Activated naive CD4-positive, alpha-beta T cell treated with Interleukin-2 at 50 U/mL for 16 hours (primary cell): ENCODE results near the gene MPPED1.

Experiments
- DNase-seq: peaks from one replicate; pipeline ENCODE4 v3.0.0-alpha.2; 2020

MPPED1 gene

DNA sequence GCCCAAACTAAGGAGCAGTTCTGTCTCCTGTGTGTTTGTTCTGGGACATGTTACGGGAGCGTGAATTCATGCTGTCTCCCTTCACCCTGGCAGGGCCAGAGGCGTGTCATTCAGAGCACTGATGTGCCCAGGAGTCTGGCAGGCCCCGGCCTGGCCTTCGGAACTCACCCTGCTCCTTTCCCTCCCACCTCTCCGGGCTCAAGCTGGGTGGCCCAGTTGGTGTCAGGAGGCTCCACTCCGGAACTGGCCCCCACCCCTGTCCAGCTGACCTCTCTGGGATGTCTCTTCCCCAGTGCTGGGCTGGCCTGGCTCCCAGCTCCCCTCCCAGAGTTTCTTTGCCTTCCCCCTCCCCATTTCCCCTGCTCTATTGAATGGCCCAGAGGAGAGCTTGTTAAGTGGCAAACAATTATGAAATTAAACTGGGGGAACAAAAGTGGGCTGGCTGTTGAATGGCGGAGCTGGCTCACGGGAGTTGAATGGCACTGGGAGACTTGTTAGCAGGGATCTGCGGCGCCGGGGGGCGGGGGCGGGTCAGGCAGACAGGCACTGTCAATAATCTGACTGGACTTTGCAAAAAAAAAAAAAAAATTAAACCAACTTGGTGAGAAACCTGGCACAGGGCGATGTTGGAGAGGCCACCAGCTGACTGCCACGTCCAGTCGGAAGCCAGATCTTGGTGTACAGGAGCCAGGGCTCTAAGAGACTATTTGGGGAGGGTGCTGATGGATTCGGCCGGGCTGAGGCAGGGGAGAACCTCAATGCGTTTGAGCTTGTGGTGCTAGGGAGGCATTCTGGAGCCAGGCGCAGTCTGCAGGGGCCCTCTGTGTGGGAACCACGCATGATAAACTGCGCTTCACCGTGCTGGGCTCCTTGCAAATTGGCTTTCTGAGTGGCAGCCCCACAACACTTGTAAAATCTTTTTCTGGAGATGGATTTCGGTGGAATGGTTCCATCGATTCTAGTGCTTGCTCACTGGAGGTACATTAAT is 1.3 kb downstream of the MPPED1 start:
- no peak for DNase-seq

GRCh38 chr22:43413826-43414225 is 2.0 kb downstream of the MPPED1 start:
- DNase-seq: no peak

GRCh38 chr22:43415681-43416080 is 3.9 kb downstream of the MPPED1 start:
- DNase-seq: no peak

DNA sequence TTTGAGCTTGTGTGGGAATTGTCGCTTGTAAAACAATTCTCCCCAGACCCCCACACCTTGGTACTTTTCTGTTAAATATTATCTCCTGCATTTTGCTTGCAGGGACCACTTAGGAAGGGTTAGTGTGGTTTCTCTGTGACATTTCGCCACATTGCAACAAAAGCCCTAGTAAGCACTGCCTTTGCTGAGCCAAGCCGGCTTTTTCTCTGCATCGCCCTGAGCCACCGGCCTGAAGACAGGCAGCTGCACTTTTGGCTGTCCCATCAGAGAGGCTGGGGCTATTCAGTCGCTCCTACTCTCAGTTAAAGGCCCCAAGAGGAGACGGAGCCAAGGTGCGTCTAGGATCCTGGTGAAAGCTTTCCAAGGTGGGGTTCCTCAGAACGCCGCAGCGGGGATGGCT is 5.7 kb downstream of the MPPED1 start:
- DNase-seq: no peak

GRCh38 chr22:43418079-43418825 is 6.4 kb downstream of the MPPED1 start:
- DNase-seq: no peak

GRCh38 chr22:43419371-43420080 is 7.7 kb downstream of the MPPED1 start:
- DNase-seq: no peak

DNA sequence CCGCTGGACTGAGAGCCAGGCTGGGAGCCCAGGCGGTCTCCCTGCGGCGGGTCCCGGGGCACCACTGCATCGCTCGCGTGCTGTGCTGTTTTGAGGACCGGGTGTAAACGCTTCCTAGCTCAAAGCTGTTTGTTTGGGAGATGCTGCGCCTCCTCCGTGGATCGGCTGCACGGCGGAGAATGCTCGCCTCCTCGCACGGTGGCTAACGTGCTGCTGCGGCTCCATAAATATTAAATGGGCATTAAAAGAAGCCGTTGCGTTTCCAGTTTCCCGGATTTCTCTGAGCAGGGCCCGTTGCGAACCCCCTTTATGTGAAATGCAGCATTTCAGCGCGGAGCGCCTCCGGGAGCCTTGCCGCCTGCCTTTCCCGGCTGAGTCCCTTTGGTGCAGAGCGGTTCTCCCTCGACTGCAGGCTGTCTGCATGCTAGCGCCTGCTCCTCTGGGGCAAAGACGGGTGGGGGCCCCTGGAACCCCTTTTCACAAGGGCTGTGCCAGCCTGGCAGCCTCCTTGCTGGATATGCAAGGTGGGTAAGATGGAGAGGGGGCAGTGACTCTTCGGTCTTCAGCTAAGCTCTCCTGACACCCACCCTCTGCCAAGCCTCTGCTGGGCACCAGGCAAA is 9.3 kb downstream of the MPPED1 start:
- no peak for DNase-seq

- DNase-seq: no peak
Measured at GRCh38 chr22:43421914-43422615, 10.3 kb downstream of the MPPED1 start.

GRCh38 chr22:43423046-43423445 is 11.2 kb downstream of the MPPED1 start:
- no peak for DNase-seq

DNA sequence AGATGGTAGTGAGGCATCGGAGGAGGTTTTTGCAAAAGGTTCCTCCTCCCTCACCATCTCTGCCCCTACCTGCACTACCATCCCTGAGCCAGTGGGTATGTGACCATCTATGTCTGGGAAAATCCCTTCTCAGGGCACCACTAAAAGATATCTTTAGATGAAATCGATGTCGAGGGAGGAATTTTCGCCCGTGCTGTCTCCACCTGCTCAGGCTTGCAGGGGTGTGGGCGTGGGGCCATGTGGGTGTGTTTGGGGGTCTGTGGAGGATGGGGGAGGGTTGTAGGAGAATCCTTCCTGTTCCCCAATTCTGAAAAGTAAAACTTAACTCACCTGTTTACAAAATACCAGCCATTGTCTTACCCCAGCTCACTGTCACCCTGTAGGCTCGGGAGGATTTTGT is 12.4 kb downstream of the MPPED1 start:
- DNase-seq: no peak

GRCh38 chr22:43424666-43425630 is 13.1 kb downstream of the MPPED1 start:
- DNase-seq: no peak

- no peak for DNase-seq
Measured at GRCh38 chr22:43425976-43426785, 14.4 kb downstream of the MPPED1 start.

DNA sequence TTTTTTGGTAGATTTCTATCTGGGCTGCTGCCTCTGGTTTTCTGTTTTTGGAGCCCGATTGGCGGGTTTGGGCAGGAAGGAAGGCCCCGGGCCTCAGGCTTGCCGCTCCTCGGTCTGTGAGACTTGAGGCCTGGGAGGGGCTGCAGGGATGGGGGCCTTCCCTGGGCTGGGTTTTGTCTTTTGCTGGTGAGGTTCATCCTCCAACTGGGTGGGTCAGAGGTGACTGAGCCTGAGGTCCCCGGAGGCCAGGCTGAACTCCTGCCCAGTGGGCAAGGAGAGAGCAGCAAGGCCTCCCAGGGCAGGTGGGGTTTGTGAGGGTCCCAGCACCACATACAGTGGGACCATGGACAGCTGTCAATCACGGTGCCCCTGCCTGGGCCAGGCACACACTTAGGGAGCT is 15.0 kb downstream of the MPPED1 start:
- DNase-seq: no peak

- no peak for DNase-seq
Measured at GRCh38 chr22:43427296-43428004, 15.6 kb downstream of the MPPED1 start.

DNA sequence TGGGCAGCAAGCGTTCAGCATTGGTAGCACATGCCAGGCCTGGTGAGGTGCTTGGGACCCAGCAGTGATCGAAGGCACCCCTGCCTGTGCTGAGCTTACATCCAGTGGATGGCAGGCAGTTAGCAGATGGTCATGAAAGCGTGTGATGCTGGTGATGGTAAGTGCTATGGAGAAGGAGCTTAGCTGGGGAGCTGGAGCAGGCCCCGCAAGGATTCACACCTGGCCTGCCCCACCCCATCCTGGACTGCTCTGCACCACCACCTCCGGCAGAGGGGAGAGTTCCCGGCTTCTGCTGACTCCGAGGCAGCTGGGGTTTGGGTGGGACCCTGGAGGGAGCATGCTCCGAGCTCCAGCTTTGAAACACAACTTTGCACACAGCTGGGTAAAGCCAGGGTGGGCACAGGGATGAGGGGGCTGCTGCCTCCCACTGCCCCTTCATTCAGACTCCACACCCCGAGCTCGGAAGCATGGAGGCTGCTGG is 16.2 kb downstream of the MPPED1 start:
- DNase-seq: no peak

DNA sequence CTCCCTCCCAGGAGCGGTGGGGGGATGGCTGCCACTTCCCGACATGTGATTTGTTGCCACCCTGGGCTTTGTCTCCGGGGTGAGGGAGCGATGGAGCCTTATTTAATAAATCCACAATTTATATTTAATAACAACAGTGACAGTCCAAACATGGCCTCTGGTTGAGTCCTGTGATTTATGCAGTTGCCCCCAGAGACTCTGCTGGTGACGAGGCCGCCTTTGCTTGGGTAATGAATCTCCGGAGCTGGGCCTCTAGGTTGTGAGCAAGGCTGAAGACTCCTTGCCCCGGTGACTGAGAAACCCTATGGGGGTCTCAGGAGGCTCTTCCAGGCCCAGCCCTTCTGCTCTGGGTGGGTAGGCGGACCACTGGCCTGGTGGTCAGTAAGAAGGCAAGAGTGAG is 16.7 kb downstream of the MPPED1 start:
- no peak for DNase-seq

GRCh38 chr22:43429426-43429825 is 17.6 kb downstream of the MPPED1 start:
- no peak for DNase-seq

GRCh38 chr22:43431808-43432554 is 20.2 kb downstream of the MPPED1 start:
- no peak for DNase-seq
